Pancreas (tissue), 10 donors: Measurements from ENCODE around the gene CDC37L1. TPM values are rescaled to one million over a fixed set of nuclear protein-coding genes. Genes with fewer than 3 reads are reported as not detected.
A peak's percentile ranks its signal among the peaks of the same experiment; 100 is the strongest.

Experiments
- ATAC-seq, 4 donors: fragments of 200-7000 bp; cut with Tn5 transposase; one replicate each; pipeline versions ENCODE4 v1.8.0 to v1.9.1; 2020; ENCODE audit warnings: mild to moderate bottlenecking in 4 of 4, moderate library complexity in 4 of 4
- DNase-seq, 6 donors: peaks; one replicate each; pipeline ENCODE4 v3.0.0-alpha.2; 2020
- FAIRE-seq: peaks from 2 replicates; lab custom pipeline; 2012; peaks lifted over from hg19 to GRCh38; lab: Jason Lieb, UNC
- H3K27ac ChIP-seq, 4 donors: fragments of 200-600 bp; sonication (generic); 1 replicate in 3 of 4; 2 replicates in 1 of 4; pipeline versions ENCODE4 v1.5.0 to v1.8.0; 2020
- H3K27me3 ChIP-seq, 4 donors: fragments of 200-600 bp; one replicate each; pipeline ENCODE4 v1.8.0; 2021
- H3K36me3 ChIP-seq, 3 donors: fragments of 200-600 bp; sonication (generic) in 1 of 3; one replicate each; pipeline versions ENCODE4 v1.5.0 to v1.8.0; 2020 to 2021
- H3K4me1 ChIP-seq, 3 donors: fragments of 200-600 bp; one replicate each; pipeline ENCODE4 v1.8.0; 2021
- H3K4me3 ChIP-seq, 4 donors: fragments of 200-600 bp; sonication (generic) in 2 of 4; one replicate each; pipeline versions ENCODE4 v1.5.0 to v1.8.0; 2020 to 2021
- H3K9me3 ChIP-seq, 4 donors: fragments of 200-600 bp; one replicate each; pipeline ENCODE4 v1.8.0; 2021
- WGBS, 2 donors: extraction: QIAGEN DNeasy Blood & Tissue Kit; methylation state at CpG; one replicate each; pipeline ENCODE4 v1.1.7; 2013; 5-methylcytosine and 5-hydroxymethylcytosine counted together
- intact Hi-C, 3 donors: fragments of 100-400 bp; cut with DNase I; formaldehyde crosslinking; loops; one replicate each; pipeline versions ENCODE4 v1.11.1 to v1.14.2; 2022
- polyA plus RNA-seq, 2 donors: library from polyadenylated mRNA; stranded (reverse); fragments of 200-250 nt; gene quantifications; one replicate each; pipeline ENCODE4 v1.2.3, GENCODE V29; 2013
- total RNA-seq, 6 donors: library from RNA; stranded (reverse); fragmentation: NEBNext Ultra II Directional in 4 of 6; extraction: Animal tissue kit (Norgen Biotek cat#: 25700) in 4 of 6; gene quantifications; one replicate each; pipeline versions ENCODE4 v1.2.1 to v1.2.4, GENCODE V29; 2021 to 2023
- TF ChIP-seq, protein P1 (sequence below), 4 donors: fragments of 200-600 bp; sonication (generic) in 3 of 4; IDR thresholded peaks; one replicate each; pipeline versions ENCODE4 v1.5.0 to v1.8.0; 2021; ENCODE audit warnings: antibody characterized with exemption in 4 of 4
- donor health status: healthy with polysubstance abuse.
- donor health status: DM: no; HTN: no; CAD: no; lungs with moderate emphysema.
- donor health status: DM: no; HTN: no; CAD: no.
- donor health status: control.
- donor health status: control.
- donor health status: Bipolar disorder and iron deficiency.
- donor health status: DM: yes; HTN: yes; CAD: no.
- donor health status: DM: no; HTN: no; CAD: no.
- donor health status: DM: no; HTN: no; CAD: no.
- donor health status: DM: yes; HTN: yes; CAD: no.

CDC37L1 gene
- total and polyA plus RNA-seq, 8 donors, result 5.4 to 13.4 (median 11.0) TPM

DNA sequence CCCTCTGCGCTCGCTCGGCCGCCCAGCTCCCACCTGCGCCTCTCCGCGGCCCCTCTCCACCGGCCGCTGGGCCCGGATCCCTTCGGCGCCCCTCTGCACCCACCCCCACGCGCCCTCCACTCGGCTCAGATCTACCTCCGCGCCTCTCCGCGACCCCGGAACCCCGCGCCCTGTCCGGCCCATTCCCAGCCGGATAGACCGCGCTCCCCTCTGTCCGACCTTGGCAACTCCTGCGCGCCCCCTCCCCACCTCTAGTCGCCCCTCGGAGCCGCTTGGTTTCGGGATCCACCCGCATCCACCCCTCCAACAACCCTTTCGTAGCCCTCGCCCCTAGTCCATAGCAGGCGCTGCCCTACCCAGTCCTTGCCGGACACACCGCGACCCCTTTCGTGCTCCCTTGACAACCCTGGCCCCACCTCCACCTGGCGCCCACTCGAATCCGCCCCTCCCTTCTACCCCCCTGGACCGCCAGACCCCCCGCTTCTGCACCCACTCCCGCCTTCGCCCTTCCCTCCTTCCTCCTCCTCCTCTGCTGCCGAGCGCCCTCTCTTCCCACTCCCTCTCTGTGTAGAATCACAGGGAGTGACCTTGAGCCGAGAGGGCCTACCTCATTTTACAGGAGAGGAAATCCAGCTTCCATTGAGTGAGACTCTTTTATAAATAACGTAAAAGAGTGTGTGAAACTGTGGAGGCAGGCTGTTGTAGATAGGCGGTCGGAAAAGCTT is 62.2 kb downstream of the CDC37L1 start:
- Histone ChIP-seq H3K27ac (peak overlapping the region; percentile 84 to 98 (median 94)), H3K4me1 (peaks cover 8 to 9% (median 9%) of the 10 kb centered on the region in 3 donors), H3K27me3 (no peaks in the 10 kb centered on the region), H3K4me3 (peak overlapping the region; percentile 40 to 95 (median 56)), H3K36me3 (no peaks in the 10 kb centered on the region), H3K9me3 (no peaks in the 10 kb centered on the region)
- FAIRE-seq (no peak), DNase-seq (peak; percentile 52 to 79 (median 62)), ATAC-seq (peak; percentile 51 to 66 (median 62))
- intact Hi-C loops, result no loop called here
- TF ChIP-seq, protein P1, sequence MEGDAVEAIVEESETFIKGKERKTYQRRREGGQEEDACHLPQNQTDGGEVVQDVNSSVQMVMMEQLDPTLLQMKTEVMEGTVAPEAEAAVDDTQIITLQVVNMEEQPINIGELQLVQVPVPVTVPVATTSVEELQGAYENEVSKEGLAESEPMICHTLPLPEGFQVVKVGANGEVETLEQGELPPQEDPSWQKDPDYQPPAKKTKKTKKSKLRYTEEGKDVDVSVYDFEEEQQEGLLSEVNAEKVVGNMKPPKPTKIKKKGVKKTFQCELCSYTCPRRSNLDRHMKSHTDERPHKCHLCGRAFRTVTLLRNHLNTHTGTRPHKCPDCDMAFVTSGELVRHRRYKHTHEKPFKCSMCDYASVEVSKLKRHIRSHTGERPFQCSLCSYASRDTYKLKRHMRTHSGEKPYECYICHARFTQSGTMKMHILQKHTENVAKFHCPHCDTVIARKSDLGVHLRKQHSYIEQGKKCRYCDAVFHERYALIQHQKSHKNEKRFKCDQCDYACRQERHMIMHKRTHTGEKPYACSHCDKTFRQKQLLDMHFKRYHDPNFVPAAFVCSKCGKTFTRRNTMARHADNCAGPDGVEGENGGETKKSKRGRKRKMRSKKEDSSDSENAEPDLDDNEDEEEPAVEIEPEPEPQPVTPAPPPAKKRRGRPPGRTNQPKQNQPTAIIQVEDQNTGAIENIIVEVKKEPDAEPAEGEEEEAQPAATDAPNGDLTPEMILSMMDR (IDR thresholded peaks at IDR 0.05), result no peak
- WGBS, 2 donors, result 1 to 2% methylated on average over 50 to 54 of the region's 54 CpGs

DNA sequence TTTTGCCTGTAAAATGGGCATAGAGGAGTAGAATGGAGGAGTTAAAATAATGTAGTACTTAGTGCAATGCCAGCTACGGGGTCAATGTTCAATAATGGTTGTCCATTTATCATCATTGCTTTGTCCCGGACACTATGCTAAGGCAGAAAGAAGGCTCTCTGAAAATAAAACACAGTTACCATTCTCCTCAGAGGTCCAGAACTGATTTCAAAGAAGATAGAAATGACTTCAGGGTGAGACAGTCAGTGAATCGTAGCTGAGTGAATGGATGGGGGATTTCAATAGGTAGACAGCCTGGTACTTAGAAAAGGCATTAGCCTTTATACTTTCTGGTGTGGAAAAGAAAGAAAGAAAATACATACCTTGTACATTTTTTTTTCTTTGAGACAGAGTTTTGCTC is 62.9 kb downstream of the CDC37L1 start:
- no peak for DNase-seq
- Histone ChIP-seq H3K9me3 (no peaks in the 10 kb centered on the region), H3K4me3 (peak overlapping the region in 2 of 4 donors; percentile 70 to 95), H3K36me3 (no peaks in the 10 kb centered on the region), H3K4me1 (peaks cover 5 to 9% (median 9%) of the 10 kb centered on the region in 3 donors), H3K27me3 (no peaks in the 10 kb centered on the region), H3K27ac (peak overlapping the region; percentile 84 to 98 (median 94))
- TF ChIP-seq, protein P1 (IDR thresholded peaks at IDR 0.05), result no peak
- intact Hi-C loops, result no loop called here
- WGBS, 2 donors, result 41 to 47% methylated on average over 3 of the region's 3 CpGs
- no peak for ATAC-seq
- FAIRE-seq, result no peak

DNA sequence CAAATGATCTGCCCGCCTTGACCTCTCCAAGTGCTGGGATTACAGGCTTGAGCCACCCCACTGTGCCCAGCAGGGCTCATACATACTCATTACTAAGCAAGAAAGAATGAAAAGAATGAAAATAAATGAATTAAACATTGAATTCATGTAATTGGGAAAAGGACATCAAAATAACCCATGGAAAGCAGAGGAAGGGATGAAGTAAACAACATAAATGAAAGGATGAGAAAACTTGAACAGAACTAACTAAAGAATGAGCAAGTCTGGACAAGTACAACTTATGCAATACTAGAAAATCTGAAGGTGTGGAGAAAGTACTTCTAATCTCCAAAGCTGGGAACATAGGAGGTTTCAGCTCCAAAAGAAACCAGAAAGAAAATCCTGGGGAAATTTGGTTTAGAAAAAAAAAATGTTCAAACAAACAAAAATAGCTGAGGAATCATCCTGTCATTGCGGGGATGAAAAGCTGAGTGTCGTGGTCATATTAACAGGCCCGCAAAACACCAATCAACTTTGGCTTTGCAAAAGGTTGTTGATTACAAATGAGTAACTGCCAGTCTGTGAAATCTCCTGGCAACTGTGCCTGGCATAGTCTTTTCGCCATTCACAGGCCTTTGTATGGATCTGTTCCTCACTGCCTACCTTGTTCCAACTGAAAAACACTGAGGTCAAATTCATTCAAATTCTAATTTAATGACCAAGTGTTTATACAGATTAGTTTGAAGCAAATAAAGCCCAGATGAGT is 63.9 kb downstream of the CDC37L1 start:
- Histone ChIP-seq H3K4me3 (no peak overlapping the region), H3K9me3 (no peaks in the 10 kb centered on the region), H3K4me1 (peaks cover 0 to 6% (median 5%) of the 10 kb centered on the region in 3 donors), H3K36me3 (no peaks in the 10 kb centered on the region), H3K27me3 (no peaks in the 10 kb centered on the region), H3K27ac (peak overlapping the region in 1 of 4 donors; percentile 12)
- TF ChIP-seq, protein P1 (IDR thresholded peaks at IDR 0.05), result no peak
- DNase-seq (no peak), FAIRE-seq (no peak), ATAC-seq (no peak)
- intact Hi-C loops, result no loop called here
- 54 to 58% methylated on average over 5 of the region's 5 CpGs for WGBS, 2 donors

DNA sequence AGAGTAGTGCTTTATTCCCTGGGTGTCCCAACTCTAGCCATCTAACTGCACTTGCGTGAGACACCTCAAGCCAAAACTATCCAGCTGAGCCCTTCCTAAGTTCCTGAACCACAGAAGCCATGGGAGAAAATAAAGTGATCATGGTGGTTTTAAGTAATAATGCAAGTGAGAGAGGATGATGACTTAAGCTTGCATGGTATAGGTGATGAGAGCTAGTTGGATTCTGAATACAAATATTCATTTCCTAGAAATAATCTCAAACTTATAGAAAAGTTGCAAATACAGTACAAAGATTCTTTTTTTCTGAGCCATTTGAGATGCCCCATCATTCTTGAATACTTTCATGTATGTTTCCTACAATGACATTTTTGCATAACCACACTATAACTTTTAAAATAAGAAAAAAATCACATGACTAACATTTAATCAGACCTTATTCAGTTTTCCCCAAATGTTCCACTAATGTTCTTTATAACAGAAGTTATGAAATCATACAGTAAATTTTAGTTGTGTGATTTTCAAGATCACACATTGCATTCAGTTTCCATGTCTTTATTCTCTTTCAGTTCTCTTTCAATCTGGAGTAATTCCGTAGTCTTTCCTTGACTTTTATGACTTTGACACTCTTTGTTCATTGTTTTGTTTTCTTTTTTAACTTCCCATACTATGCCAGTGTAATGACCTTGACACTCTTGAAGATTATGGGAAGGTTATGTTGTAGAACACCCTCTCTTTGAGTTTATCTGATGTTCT is 67.1 kb downstream of the CDC37L1 start:
- Histone ChIP-seq H3K27me3 (no peaks in the 10 kb centered on the region), H3K36me3 (no peaks in the 10 kb centered on the region), H3K4me1 (peaks cover 0 to 5% (median 3%) of the 10 kb centered on the region in 3 donors), H3K9me3 (no peaks in the 10 kb centered on the region), H3K27ac (no peak overlapping the region), H3K4me3 (no peak overlapping the region)
- no peak for ATAC-seq
- 71 to 78% methylated on average over 2 of the region's 2 CpGs for WGBS, 2 donors
- TF ChIP-seq, protein P1 (IDR thresholded peaks at IDR 0.05), result no peak
- intact Hi-C loops, result no loop called here
- no peak for FAIRE-seq
- DNase-seq, result no peak
